ENCODE measurements around the gene ANKFY1.

The ANKFY1 gene

GRCh38 chr17:4179071-4179470, 84.7 kb downstream of the ANKFY1 start:
- no peak for DNase-seq (ENCODE audit: low read depth in 2 of 2)

GRCh38 chr17:4178651-4179050, 85.1 kb downstream of the ANKFY1 start:
- no peak for DNase-seq (ENCODE audit: low read depth in 2 of 2)

GRCh38 chr17:4177806-4178205, 86.0 kb downstream of the ANKFY1 start:
- DNase-seq (ENCODE audit: low read depth in 2 of 2) = no peak

GRCh38 chr17:4176808-4177472, 86.8 kb downstream of the ANKFY1 start:
- DNase-seq (ENCODE audit: low read depth in 2 of 2) = no peak

- DNase-seq (ENCODE audit: low read depth in 2 of 2) = no peak
These were observed 87.6 kb downstream of the ANKFY1 start for GRCh38 chr17:4175921-4176807.

- no peak for DNase-seq (ENCODE audit: low read depth in 2 of 2)
These were observed 89.2 kb downstream of the ANKFY1 start for GRCh38 chr17:4174556-4174955.

- DNase-seq (ENCODE audit: low read depth in 2 of 2) = no peak
These were observed 90.0 kb downstream of the ANKFY1 start for GRCh38 chr17:4173781-4174180.

GRCh38 chr17:4172356-4172755, 91.4 kb downstream of the ANKFY1 start:
- no peak for DNase-seq (ENCODE audit: low read depth in 2 of 2)

GRCh38 chr17:4170639-4171280, 93.0 kb downstream of the ANKFY1 start:
- no peak for DNase-seq (ENCODE audit: low read depth in 2 of 2)

GRCh38 chr17:4167786-4168185, 96.0 kb downstream of the ANKFY1 start:
- no peak for DNase-seq (ENCODE audit: low read depth in 2 of 2)

- DNase-seq (ENCODE audit: low read depth in 2 of 2) = no peak
These were observed 97.4 kb downstream of the ANKFY1 start for GRCh38 chr17:4166419-4166818.

- DNase-seq (ENCODE audit: low read depth in 2 of 2) = no peak
These were observed 98.3 kb downstream of the ANKFY1 start for GRCh38 chr17:4165301-4166010.

GRCh38 chr17:4163951-4164350, 99.8 kb downstream of the ANKFY1 start:
- DNase-seq (ENCODE audit: low read depth in 2 of 2) = no peak

GRCh38 chr17:4162775-4163466, 100.9 kb downstream of the ANKFY1 start:
- no peak for DNase-seq (ENCODE audit: low read depth in 2 of 2)

- DNase-seq (ENCODE audit: low read depth in 2 of 2) = no peak
These were observed 101.5 kb downstream of the ANKFY1 start for GRCh38 chr17:4162321-4162720.

- no peak for DNase-seq (ENCODE audit: low read depth in 2 of 2)
These were observed 101.8 kb downstream of the ANKFY1 start for GRCh38 chr17:4161967-4162305.

GRCh38 chr17:4161192-4161966, 102.4 kb downstream of the ANKFY1 start:
- no peak for DNase-seq (ENCODE audit: low read depth in 2 of 2)

- no peak for DNase-seq (ENCODE audit: low read depth in 2 of 2)
These were observed 103.4 kb downstream of the ANKFY1 start for GRCh38 chr17:4160294-4160859.

GRCh38 chr17:4159761-4160160, 104.0 kb downstream of the ANKFY1 start:
- no peak for DNase-seq (ENCODE audit: low read depth in 2 of 2)

GRCh38 chr17:4157618-4158333, 106.0 kb downstream of the ANKFY1 start:
- DNase-seq (ENCODE audit: low read depth in 2 of 2) = no peak

All from stimulated activated CD4-positive, alpha-beta T cell treated with anti-CD3 and anti-CD28 coated beads, Interleukin-1b, Interleukin-23, amount 100 ng/mL, for 1 hour (primary cell).